GM12801 (cell line): ENCODE data around the gene ATP1B4.

Source experiments
- CTCF ChIP-seq: IDR thresholded peaks from one replicate; pipeline ENCODE4 v1.5.1; 2011; ENCODE audit warnings: control low read depth; ENCODE audit not compliant: insufficient read length; ENCODE audit errors: extremely low read depth

Gene ATP1B4

GRCh38 chrX:120358737-120359456, 3.0 kb upstream of the ATP1B4 start:
- TF ChIP-seq CTCF: no peak

- TF ChIP-seq CTCF: no peak
These were observed 3.4 kb downstream of the ATP1B4 start for GRCh38 chrX:120365320-120365719.

- no peak for TF ChIP-seq CTCF
These were observed 4.1 kb downstream of the ATP1B4 start for GRCh38 chrX:120365968-120366367.

- no peak for TF ChIP-seq CTCF
These were observed 4.9 kb downstream of the ATP1B4 start for GRCh38 chrX:120366794-120367193.

GRCh38 chrX:120367402-120368109, 5.7 kb downstream of the ATP1B4 start:
- no peak for TF ChIP-seq CTCF

GRCh38 chrX:120372667-120373370, 10.9 kb downstream of the ATP1B4 start:
- no peak for TF ChIP-seq CTCF

GRCh38 chrX:120377179-120377578, 15.3 kb downstream of the ATP1B4 start:
- no peak for TF ChIP-seq CTCF
